GM19463 (cell line): Measurements from ENCODE around the gene NRG2.

ENCODE experiments used
- ATAC-seq: cut with Tn5 transposase; IDR thresholded peaks from one replicate; pipeline ENCODE4 v1.9.1; 2021; ENCODE audit warnings: mild to moderate bottlenecking, moderate library complexity; ENCODE audit not compliant: unreplicated experiment

NRG2 gene

GRCh38 chr5:140041492-140042392 is 1.4 kb downstream of the NRG2 start:
- no peak for ATAC-seq

GRCh38 chr5:140041099-140041491 is 2.0 kb downstream of the NRG2 start:
- ATAC-seq, result no peak

DNA sequence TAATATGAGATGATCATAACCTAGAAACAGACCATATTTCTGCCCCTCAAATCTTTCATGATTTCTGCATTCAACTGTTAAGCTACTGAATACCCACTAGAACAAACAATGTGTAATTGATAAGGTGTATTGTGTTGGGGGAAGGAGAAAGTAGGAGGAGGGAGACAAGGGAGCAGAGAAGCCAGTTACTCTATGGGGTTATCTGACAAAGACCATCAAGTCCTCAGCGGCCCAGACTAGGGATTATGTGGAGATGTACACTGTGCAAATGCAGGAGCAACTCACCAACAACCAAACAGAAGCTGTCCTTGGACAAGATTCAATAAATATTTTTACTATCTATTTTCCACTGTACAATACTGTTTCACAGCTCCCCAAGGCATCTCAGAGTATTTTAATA is 2.7 kb downstream of the NRG2 start:
- no peak for ATAC-seq

GRCh38 chr5:140039561-140039960 is 3.5 kb downstream of the NRG2 start:
- no peak for ATAC-seq

DNA sequence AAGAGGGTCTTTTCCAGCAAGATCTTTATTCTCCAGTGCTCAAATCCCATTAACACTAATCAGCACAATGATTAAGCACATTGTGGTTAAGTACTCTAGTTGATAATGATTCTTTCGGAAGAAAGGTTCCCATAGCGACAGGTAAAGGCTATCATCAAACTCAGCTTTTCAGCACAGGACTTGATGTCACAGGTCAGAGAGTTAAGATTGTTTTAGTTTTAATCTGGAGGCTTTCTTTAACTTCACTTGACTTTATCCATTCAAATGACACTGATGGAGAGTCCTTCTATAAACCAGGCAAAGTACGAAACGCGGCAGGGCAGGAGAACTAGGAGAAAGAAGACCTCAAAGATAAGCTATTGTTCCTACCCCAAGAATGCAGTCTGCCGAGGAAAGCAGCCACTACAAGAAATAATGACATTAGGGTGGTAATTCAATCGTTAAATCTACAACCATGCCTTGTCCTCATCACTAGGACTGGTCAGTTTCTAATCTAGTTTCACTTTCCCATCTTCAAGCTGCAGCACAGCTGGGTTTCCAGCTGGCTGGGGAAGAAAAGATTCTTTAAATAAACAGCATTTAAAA is 4.6 kb downstream of the NRG2 start:
- peak; percentile 29 for ATAC-seq

DNA sequence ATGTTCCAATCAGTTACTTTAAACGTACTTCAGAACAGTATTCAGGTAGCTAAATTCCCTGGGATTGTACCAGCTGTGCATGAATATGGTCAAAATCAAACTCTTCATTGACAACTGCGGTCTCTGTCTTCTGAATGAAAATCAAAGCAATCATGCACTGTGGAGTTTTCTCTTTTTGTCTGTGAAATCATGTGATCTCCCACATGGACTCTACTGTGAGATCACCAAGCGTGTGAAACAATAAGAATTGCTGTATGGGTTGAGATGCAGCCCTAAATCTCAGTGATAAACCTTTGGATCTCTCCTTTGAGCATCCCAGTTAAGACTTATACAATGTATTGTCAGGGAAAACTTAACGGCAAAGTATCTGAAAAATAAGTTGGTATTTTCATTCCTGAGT is 6.1 kb downstream of the NRG2 start:
- no peak for ATAC-seq

DNA sequence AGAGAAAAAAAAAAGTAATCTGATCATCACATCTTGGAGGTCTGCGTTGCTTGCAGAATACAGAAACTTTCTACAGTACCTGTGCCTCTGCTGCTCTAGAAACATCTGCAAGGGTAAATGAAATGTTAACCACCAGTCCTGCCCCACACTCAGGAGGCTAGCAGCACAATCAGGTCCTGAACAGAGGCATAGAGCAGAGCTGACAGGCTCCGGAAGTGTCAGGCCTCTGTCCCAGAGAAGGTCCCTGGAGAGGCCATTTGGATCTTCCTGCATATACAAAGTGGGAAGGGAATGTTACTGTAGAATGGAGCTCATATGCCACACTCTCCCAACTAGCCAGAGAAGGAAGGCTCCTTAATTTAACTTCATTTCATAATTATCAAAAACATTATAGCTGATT is 7.2 kb downstream of the NRG2 start:
- no peak for ATAC-seq

DNA sequence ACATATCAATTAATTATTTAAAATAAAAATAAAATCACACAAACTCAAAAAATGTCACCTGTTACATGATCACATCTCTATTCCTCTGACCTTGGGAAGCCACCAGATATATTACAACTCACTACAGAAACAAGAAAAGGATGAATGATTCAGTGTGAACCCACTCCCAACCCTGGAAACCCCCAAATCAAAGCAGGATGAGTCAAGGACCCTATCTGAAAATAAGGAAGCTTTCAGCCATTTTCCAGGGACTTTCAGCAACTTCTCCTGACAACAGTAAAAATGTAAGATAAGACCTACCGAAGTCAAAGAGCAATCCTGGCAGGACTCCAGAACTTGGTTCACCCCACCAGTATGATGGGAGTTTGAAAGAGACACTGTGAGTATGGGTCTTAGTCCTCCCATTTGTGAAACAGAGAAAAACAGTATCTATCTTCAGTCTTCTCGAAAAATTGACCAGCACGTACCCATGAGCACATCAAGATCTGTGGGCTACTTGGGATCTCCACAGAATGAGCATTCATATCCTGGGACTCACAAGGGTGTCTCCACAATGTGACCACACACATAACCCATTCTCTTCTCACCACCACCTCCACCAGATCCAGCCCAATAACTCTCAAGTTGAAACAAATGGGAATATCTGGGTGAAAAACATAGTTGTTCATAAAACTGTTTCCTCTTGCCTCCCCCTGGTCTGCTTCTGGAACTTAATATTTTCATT is 9.9 kb downstream of the NRG2 start:
- no peak for ATAC-seq

DNA sequence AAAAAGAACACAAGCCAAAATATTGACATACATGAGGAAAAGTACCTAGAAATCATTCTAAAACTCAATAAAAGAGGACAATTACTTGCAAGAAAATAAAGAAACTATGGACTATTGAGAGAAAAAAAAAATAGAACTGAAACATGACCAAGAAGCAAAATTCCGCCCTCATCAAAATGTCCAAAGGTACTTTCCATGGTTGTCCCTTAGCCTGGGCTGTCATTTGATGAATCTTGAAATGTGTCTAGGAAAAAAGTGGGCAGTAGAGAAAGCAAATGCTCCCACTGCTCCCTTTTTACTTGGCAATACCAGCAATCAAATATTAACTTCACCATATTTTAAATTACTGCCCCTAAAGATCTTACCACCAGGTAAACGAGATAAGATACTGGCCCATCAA is 10.8 kb downstream of the NRG2 start:
- ATAC-seq, result no peak

- no peak for ATAC-seq
Measured at GRCh38 chr5:140027807-140028206, 15.3 kb downstream of the NRG2 start.

GRCh38 chr5:140025736-140026135 is 17.4 kb downstream of the NRG2 start:
- no peak for ATAC-seq

DNA sequence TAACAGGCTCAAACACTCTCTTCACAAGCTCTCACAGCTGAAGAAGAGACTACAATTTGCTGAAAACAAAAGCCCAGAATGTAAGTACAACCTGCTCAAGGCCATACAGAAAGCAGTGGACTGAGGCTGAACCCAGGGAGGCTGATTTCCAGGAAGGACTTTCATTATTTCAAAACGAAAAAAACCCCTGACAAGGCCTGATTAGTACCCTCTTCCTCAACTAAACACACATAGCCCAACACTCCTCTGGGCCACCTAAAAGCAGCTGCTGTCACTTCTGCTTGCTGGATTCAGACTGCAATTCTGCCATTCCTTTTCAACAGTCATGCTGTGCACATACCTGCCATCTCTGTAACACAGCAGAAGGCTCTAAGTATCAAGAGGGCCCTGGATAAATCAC is 18.2 kb downstream of the NRG2 start:
- peak; percentile 66 for ATAC-seq

DNA sequence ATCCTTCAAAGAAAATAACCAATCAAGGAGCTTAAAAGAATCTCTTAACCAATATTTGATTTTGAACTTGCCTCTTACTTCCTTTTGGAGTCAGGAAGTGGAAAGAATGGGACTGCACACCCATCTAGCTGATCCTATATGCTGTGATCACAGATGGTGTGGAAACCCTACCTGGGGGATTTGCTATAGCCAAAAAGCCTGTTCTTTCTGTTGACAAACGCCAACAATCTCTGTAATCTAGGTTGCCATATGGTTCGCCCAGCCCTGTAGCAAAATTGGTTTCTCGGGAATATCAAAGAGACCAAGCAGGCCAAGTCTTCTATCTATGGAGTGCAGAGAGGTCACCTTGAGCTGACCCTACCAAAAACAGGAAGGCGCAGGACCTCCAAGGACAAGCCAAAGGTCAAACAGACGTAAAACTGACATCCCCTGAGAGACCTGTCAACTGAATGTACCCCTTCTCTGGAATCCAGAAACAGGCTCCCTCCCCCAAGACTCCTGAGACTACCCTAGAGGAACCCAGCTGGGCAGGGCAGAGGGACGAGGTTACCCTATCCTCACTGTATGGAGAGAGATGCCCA is 19.4 kb downstream of the NRG2 start:
- no peak for ATAC-seq

GRCh38 chr5:140020601-140021177 is 22.4 kb downstream of the NRG2 start:
- ATAC-seq, result no peak

GRCh38 chr5:140018920-140019644 is 24.0 kb downstream of the NRG2 start:
- no peak for ATAC-seq

GRCh38 chr5:140018517-140018916 is 24.6 kb downstream of the NRG2 start:
- no peak for ATAC-seq

DNA sequence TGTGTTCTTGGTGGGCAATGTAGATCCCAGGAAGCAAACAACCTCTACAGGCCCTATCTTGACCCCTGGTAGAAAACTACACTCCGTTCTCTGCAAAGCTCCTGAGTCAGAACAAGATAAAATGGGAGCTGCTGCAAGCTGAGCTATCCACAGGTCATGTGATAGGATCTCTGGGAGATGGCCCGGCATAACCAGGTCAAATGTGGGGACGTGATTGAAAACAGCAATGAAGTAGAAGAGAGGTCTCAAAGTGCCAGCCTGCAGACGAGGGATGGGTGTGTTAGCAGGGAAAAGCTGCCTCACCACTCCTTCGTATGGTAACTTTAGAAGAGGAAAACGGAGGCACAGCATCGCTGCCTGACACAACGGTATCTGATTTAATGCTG is 25.0 kb downstream of the NRG2 start:
- ATAC-seq, result no peak

- ATAC-seq, result no peak
Measured at GRCh38 chr5:140017397-140018095, 25.6 kb downstream of the NRG2 start.

DNA sequence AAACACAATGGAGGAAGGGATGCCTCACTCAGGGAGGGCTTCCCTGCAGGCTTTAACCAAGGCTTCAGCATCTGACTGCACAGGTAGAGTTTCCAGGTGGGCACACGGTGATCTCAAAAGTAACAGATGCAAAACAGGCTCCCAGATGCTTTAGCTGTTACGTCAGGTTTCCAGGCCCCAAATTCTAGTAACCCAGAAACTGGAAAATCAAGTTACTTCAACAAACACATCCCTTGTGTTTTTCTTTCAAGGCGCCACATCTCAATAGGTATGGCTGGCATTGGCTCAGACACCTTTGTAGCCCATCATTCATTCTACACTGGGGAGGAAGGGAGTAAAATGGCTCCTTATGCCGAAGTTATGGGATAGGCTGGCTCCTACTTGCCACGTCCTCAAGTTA is 27.4 kb downstream of the NRG2 start:
- ATAC-seq, result no peak

- no peak for ATAC-seq
Measured at GRCh38 chr5:140014751-140015150, 28.3 kb downstream of the NRG2 start.
